ENCODE results near the gene SMARCD3.
A peak's percentile ranks its signal among the peaks of the same experiment; 100 is the strongest.

Gene SMARCD3

GRCh38 chr7:151207804-151208203 lies 40.7 kb downstream of the SMARCD3 start:
- H3K27ac ChIP-seq: no peak overlapping the region
- TF ChIP-seq CTCF (conservative IDR thresholded peaks at IDR 0.05): no peak
- TF ChIP-seq ZFX (IDR thresholded peaks at IDR 0.05): no peak

- no peak overlapping the region for H3K27ac ChIP-seq
- TF ChIP-seq ZFX (IDR thresholded peaks at IDR 0.05) (no peak), CTCF (conservative IDR thresholded peaks at IDR 0.05) (no peak)
These were observed 41.2 kb downstream of the SMARCD3 start for GRCh38 chr7:151207315-151207714.

GRCh38 chr7:151206914-151207313 lies 41.6 kb downstream of the SMARCD3 start:
- no peak for TF ChIP-seq CTCF (conservative IDR thresholded peaks at IDR 0.05)
- TF ChIP-seq ZFX (IDR thresholded peaks at IDR 0.05): no peak
- no peak overlapping the region for H3K27ac ChIP-seq

GRCh38 chr7:151205730-151206129 lies 42.8 kb downstream of the SMARCD3 start:
- H3K27ac ChIP-seq: no peak overlapping the region
- TF ChIP-seq ZFX (IDR thresholded peaks at IDR 0.05): no peak
- no peak for TF ChIP-seq CTCF (conservative IDR thresholded peaks at IDR 0.05)

- H3K27ac ChIP-seq: no peak overlapping the region
- TF ChIP-seq ZFX (IDR thresholded peaks at IDR 0.05) (no peak), CTCF (conservative IDR thresholded peaks at IDR 0.05) (peak; percentile 79)
These were observed 44.0 kb downstream of the SMARCD3 start for GRCh38 chr7:151204383-151205032.

- H3K27ac ChIP-seq: no peak overlapping the region
These were observed 45.7 kb downstream of the SMARCD3 start for GRCh38 chr7:151202836-151203235.

GRCh38 chr7:151201751-151202150 lies 46.7 kb downstream of the SMARCD3 start:
- no peak for TF ChIP-seq ZFX (IDR thresholded peaks at IDR 0.05)
- no peak overlapping the region for H3K27ac ChIP-seq

More at GRCh38 chr7:151202836-151203235, 45.7 kb downstream of the SMARCD3 start:
- TF ChIP-seq ZFX (IDR thresholded peaks at IDR 0.05) (no peak), CTCF (conservative IDR thresholded peaks at IDR 0.05) (no peak)

- no peak overlapping the region for H3K27ac ChIP-seq
- no peak for TF ChIP-seq CTCF (conservative IDR thresholded peaks at IDR 0.05)
- TF ChIP-seq ZFX (IDR thresholded peaks at IDR 0.05): no peak
These were observed 47.1 kb downstream of the SMARCD3 start for GRCh38 chr7:151201344-151201743.

Data from C4-2B (cell line).